ENCODE results near the gene AASDH.

AASDH gene

GRCh38 chr4:56305390-56305789, 81.9 kb downstream of the AASDH start:
- DNase-seq (ENCODE audit: low read depth) = no peak
- TF ChIP-seq CTCF (IDR thresholded peaks at IDR 0.05; ENCODE audit: low read depth, low read length) (no peak), MYC (IDR thresholded peaks at IDR 0.05; ENCODE audit: low read depth, low read length) (no peak), MAX (IDR thresholded peaks at IDR 0.05; ENCODE audit: low read depth, low read length) (no peak), POLR2A (IDR thresholded peaks at IDR 0.05; ENCODE audit: extremely low read depth, insufficient read length) (no peak)
- no peak overlapping the region for H3K4me3 ChIP-seq (ENCODE audit: low read depth, low read length)

- DNase-seq (ENCODE audit: low read depth) = no peak
- no peak overlapping the region for H3K4me3 ChIP-seq (ENCODE audit: low read depth, low read length)
- TF ChIP-seq CTCF (IDR thresholded peaks at IDR 0.05; ENCODE audit: low read depth, low read length) = no peak
- no peak for TF ChIP-seq MYC (IDR thresholded peaks at IDR 0.05; ENCODE audit: low read depth, low read length)
- TF ChIP-seq POLR2A (IDR thresholded peaks at IDR 0.05; ENCODE audit: extremely low read depth, insufficient read length) = no peak
- no peak for TF ChIP-seq MAX (IDR thresholded peaks at IDR 0.05; ENCODE audit: low read depth, low read length)
Measured at GRCh38 chr4:56303921-56304320, 83.4 kb downstream of the AASDH start.

DNA sequence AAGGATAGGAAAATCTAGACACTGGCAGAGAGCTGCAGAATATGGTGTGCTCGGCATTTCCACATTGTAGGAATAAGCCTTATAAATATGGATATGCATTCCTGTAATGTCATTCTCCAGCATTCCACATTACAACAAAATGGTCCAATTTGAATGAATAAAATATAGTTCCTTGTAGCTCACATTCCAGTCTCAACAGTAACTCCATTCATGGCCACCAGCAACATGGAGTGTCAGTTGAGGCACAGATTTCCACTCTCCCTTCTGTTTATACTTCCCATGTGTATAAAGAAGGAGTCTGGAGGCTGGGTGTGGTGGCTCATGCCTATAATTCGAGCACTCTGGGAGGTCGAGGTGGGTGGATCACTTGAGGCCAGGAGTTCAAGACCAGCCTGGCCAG, 84.5 kb downstream of the AASDH start:
- no peak for DNase-seq (ENCODE audit: low read depth)
- TF ChIP-seq CTCF (IDR thresholded peaks at IDR 0.05; ENCODE audit: low read depth, low read length) = no peak
- TF ChIP-seq POLR2A (IDR thresholded peaks at IDR 0.05; ENCODE audit: extremely low read depth, insufficient read length) = no peak
- TF ChIP-seq MAX (IDR thresholded peaks at IDR 0.05; ENCODE audit: low read depth, low read length) = no peak
- TF ChIP-seq MYC (IDR thresholded peaks at IDR 0.05; ENCODE audit: low read depth, low read length) = no peak
- no peak overlapping the region for H3K4me3 ChIP-seq (ENCODE audit: low read depth, low read length)

GRCh38 chr4:56301997-56302496, 85.2 kb downstream of the AASDH start:
- no peak for DNase-seq (ENCODE audit: low read depth)
- no peak overlapping the region for H3K4me3 ChIP-seq (ENCODE audit: low read depth, low read length)
- TF ChIP-seq POLR2A (IDR thresholded peaks at IDR 0.05; ENCODE audit: extremely low read depth, insufficient read length) (no peak), MYC (IDR thresholded peaks at IDR 0.05; ENCODE audit: low read depth, low read length) (no peak), MAX (IDR thresholded peaks at IDR 0.05; ENCODE audit: low read depth, low read length) (no peak), CTCF (IDR thresholded peaks at IDR 0.05; ENCODE audit: low read depth, low read length) (no peak)

DNA sequence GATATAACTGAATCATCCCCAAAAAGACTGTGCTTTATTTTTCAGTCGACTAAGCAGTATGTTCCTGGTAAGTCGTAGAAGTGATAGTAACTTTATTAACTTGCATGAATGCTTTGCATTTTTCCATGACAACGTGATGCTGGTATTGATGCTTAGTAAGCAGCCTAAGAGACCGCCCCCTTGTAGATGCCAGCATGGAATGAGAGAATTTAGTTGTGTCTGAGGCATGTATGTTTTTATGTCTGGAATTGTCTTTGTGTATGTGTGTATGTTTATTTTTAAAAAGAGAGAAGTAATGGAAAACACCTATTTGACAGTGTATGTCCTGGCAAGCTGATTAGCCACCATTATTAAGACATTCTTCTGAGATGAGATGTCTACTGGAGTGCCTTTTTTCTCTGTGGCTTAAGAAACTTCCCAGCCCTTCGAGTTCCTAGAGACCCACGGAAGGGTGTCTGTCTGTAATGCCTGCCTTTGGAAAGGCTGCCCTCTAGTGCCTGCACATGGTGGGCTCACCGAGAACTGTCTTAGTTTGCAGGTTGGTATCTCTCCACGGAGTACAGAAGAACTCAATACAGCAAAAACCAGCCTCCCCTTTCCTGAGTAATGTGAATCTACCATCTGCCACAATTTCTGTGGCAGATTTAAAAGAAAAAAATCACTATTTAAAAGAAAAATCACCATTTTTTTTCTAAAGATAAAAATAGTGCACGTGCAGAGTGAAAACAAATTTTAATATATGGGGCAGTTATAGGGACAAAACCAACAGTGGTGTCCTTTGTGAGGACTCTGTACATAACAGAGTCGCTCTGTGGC, 85.9 kb downstream of the AASDH start:
- TF ChIP-seq MYC (IDR thresholded peaks at IDR 0.05; ENCODE audit: low read depth, low read length) = no peak
- peak; percentile 97 for TF ChIP-seq CTCF (IDR thresholded peaks at IDR 0.05; ENCODE audit: low read depth, low read length)
- TF ChIP-seq MAX (IDR thresholded peaks at IDR 0.05; ENCODE audit: low read depth, low read length) = peak; percentile 73
- peak; percentile 81 for DNase-seq (ENCODE audit: low read depth)
- no peak overlapping the region for H3K4me3 ChIP-seq (ENCODE audit: low read depth, low read length)
